Ascending aorta (tissue), 2 donors: ENCODE results near the gene RANBP1. TPM values are rescaled to one million over a fixed set of nuclear protein-coding genes. Genes with fewer than 3 reads are reported as not detected.
A peak's percentile ranks its signal among the peaks of the same experiment; 100 is the strongest.
"Not testable (repeated sequence)": the region's sequence is repeated elsewhere in the genome, so short reads cannot be mapped to it uniquely, and the experiment has no call there.

Source experiments
- DNase-seq, 2 donors: peaks; one replicate each; pipeline ENCODE4 v3.0.0-alpha.2; 2019; ENCODE audit warnings: low spot score in 2 of 2
- H3K27ac ChIP-seq, 2 donors: fragments of 200-600 bp; sonication (generic); one replicate each; pipeline ENCODE4 v1.5.1; 2016 to 2017; ENCODE audit warnings: mild to moderate bottlenecking in 1 of 2
- H3K27me3 ChIP-seq: fragments of 200-600 bp; sonication (generic); one replicate; pipeline ENCODE4 v1.5.1; 2017
- H3K36me3 ChIP-seq, 2 donors: fragments of 200-600 bp; sonication (generic); one replicate each; pipeline ENCODE4 v1.5.1; 2016
- H3K4me1 ChIP-seq, 2 donors: fragments of 200-600 bp; sonication (generic); one replicate each; pipeline ENCODE4 v1.5.1; 2016 to 2017; ENCODE audit warnings: mild to moderate bottlenecking in 1 of 2
- H3K4me3 ChIP-seq, 2 donors: fragments of 200-600 bp; sonication (generic); one replicate each; pipeline ENCODE4 v1.5.1; 2016 to 2017; ENCODE audit warnings: mild to moderate bottlenecking in 1 of 2
- H3K9me3 ChIP-seq, 2 donors: fragments of 200-600 bp; sonication (generic); one replicate each; pipeline ENCODE4 v1.5.1; 2016
- CTCF ChIP-seq, 3 experiments: fragments of 200-600 bp in 2 of 3; fragments of 450-650 bp in 1 of 3; sonication (generic) in 2 of 3; IDR thresholded peaks; one replicate each; pipeline ENCODE4 v1.5.1; 2016 to 2019; ENCODE audit warnings: antibody characterized with exemption in 3 of 3, mild to moderate bottlenecking in 1 of 3, moderate library complexity in 1 of 3
- intact Hi-C: fragments of 100-400 bp; cut with DNase I; formaldehyde crosslinking; loops from one replicate; pipeline ENCODE4 v1.15.1; 2023
- total RNA-seq: library from RNA; depleted of rRNA; stranded (reverse); fragments of >200 nt; gene quantifications from one replicate; pipeline ENCODE4 v1.1.0, GENCODE V29; 2016

Gene RANBP1
- total RNA-seq = 302 TPM

GRCh38 chr22:20115691-20116375 is at the start of gene RANBP1:
TSS of gene RANBP1 (plus strand) at chr22:20116104. CDS start at chr22:20116185, 81 bp downstream.
- no peak for TF ChIP-seq CTCF (IDR thresholded peaks at IDR 0.05)
- H3K4me1 ChIP-seq = peaks cover 6 to 18% of the 10 kb centered on the region in 2 donors
- peaks cover 29 to 60% of the 10 kb centered on the region in 2 donors for H3K36me3 ChIP-seq
- intact Hi-C loops = loop anchor here (2.0 to 10.0 kb wide), 3 partner anchors 95 to 401 kb away; partner anchors contain the start of genes SEPTIN5 and TANGO2
- no peaks in the 10 kb centered on the region for H3K9me3 ChIP-seq
- no peaks in the 10 kb centered on the region for H3K27me3 ChIP-seq
- peak within 1 kb of the TSS; percentile 83 to 85 for H3K27ac ChIP-seq
- H3K4me3 ChIP-seq = peak within 1 kb of the TSS; percentile 68 to 85
- no peak for DNase-seq

GRCh38 chr22:20066617-20067383 is 49.1 kb upstream of the RANBP1 start:
- Histone ChIP-seq H3K36me3 (peaks cover 29 to 33% of the 10 kb centered on the region in 2 donors), H3K27ac (no peak overlapping the region), H3K4me1 (no peaks in the 10 kb centered on the region), H3K9me3 (no peaks in the 10 kb centered on the region), H3K4me3 (no peak overlapping the region), H3K27me3 (no peaks in the 10 kb centered on the region)
- TF ChIP-seq CTCF (IDR thresholded peaks at IDR 0.05) = no peak
- intact Hi-C loops = no loop called here
- no peak for DNase-seq

GRCh38 chr22:20067384-20067682 is 48.6 kb upstream of the RANBP1 start:
- intact Hi-C loops = not testable (repeated sequence)

GRCh38 chr22:20068640-20069039 is 47.3 kb upstream of the RANBP1 start:
- DNase-seq = no peak
- Histone ChIP-seq H3K27ac (no peak overlapping the region), H3K4me1 (no peaks in the 10 kb centered on the region), H3K27me3 (no peaks in the 10 kb centered on the region), H3K36me3 (peaks cover 11 to 14% of the 10 kb centered on the region in 2 donors), H3K4me3 (no peak overlapping the region), H3K9me3 (no peaks in the 10 kb centered on the region)
- TF ChIP-seq CTCF (IDR thresholded peaks at IDR 0.05) = no peak
- intact Hi-C loops = no loop called here

More at GRCh38 chr22:20067384-20067682, 48.6 kb upstream of the RANBP1 start:
- H3K27me3 ChIP-seq, H3K4me3 ChIP-seq, H3K9me3 ChIP-seq, H3K27ac ChIP-seq, DNase-seq, H3K4me1 ChIP-seq: not testable (repeated sequence)
- peaks cover 24 to 27% of the 10 kb centered on the region in 2 donors for H3K36me3 ChIP-seq

GRCh38 chr22:20069331-20070042 is 46.4 kb upstream of the RANBP1 start:
- no peak for TF ChIP-seq CTCF (IDR thresholded peaks at IDR 0.05)
- H3K27ac ChIP-seq = no peak overlapping the region
- no peaks in the 10 kb centered on the region for H3K9me3 ChIP-seq
- intact Hi-C loops = no loop called here
- DNase-seq = no peak
- no peak overlapping the region for H3K4me3 ChIP-seq
- H3K27me3 ChIP-seq = no peaks in the 10 kb centered on the region
- peaks cover 3 to 6% of the 10 kb centered on the region in 2 donors for H3K36me3 ChIP-seq
- H3K4me1 ChIP-seq = no peaks in the 10 kb centered on the region
